Measurements from ENCODE around the gene TBC1D7. TPM values are rescaled to one million over a fixed set of nuclear protein-coding genes. Genes with fewer than 3 reads are reported as not detected.

The TBC1D7 gene
- total and polyA plus RNA-seq, 10 of the 15 experiments (the other 5 are each of a cell fraction or from before 2014, with no cell fraction given), result 20.1 to 65.9 (median 31.3) TPM

DNA sequence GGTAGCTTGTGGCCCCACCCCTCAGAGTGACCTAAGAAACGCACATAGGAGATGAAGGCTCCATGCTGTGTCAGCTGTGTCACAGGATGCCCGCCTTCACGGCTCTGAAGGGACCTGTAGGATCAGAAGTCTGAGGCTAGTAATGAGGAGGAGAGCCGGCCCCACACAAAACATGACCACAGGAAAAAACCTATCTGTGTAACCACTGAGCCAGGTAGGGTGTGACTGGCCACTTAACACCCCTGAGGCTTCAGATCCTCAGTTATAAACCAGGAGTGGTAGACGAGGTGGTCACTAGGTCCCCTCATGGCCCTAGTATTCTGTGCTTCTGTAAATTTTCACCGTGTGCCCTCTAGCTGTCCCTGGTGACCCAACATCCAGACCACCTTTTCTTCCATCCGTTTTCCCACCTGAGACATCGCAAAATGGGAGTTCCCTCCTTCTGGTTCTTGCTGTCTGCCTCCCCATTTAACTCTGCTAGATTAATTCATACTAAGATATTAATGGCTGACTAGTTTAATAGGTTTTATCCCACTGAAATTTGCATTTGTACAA, 52.8 kb downstream of the TBC1D7 start (continued):
- TF ChIP-seq BHLHE40 (IDR thresholded peaks at IDR 0.05; ENCODE audit: borderline replicate concordance in 1 of 2, low read depth in 2 of 2, low read length in 1 of 2) (0 out of 4 replicates have a peak, but pooled peaks of 1 of the 2 experiments have one; percentile 9), CREB1 (IDR thresholded peaks at IDR 0.05; ENCODE audit: low read depth) (peak; percentile 11; the same call in 1 of the 2 replicates), RUNX3 (IDR thresholded peaks at IDR 0.05; ENCODE audit: low read length) (peak; percentile 34), JUNB (IDR thresholded peaks at IDR 0.05) (no peak), ETV6 (conservative IDR thresholded peaks at IDR 0.05 in 1 of 2, IDR thresholded peaks at IDR 0.05 in 1 of 2; ENCODE audit: borderline replicate concordance in 1 of 2, low read depth in 1 of 2) (no peak), SIN3A (IDR thresholded peaks at IDR 0.05; ENCODE audit: low read depth, low read length) (0 out of 2 replicates have a peak, but pooled peaks have one; percentile 36), RBBP5 (conservative IDR thresholded peaks at IDR 0.05) (no peak), NBN (IDR thresholded peaks at IDR 0.05) (no peak), BMI1 (IDR thresholded peaks at IDR 0.05; ENCODE audit: borderline replicate concordance) (no peak)
- TF ChIP-seq, protein P1, sequence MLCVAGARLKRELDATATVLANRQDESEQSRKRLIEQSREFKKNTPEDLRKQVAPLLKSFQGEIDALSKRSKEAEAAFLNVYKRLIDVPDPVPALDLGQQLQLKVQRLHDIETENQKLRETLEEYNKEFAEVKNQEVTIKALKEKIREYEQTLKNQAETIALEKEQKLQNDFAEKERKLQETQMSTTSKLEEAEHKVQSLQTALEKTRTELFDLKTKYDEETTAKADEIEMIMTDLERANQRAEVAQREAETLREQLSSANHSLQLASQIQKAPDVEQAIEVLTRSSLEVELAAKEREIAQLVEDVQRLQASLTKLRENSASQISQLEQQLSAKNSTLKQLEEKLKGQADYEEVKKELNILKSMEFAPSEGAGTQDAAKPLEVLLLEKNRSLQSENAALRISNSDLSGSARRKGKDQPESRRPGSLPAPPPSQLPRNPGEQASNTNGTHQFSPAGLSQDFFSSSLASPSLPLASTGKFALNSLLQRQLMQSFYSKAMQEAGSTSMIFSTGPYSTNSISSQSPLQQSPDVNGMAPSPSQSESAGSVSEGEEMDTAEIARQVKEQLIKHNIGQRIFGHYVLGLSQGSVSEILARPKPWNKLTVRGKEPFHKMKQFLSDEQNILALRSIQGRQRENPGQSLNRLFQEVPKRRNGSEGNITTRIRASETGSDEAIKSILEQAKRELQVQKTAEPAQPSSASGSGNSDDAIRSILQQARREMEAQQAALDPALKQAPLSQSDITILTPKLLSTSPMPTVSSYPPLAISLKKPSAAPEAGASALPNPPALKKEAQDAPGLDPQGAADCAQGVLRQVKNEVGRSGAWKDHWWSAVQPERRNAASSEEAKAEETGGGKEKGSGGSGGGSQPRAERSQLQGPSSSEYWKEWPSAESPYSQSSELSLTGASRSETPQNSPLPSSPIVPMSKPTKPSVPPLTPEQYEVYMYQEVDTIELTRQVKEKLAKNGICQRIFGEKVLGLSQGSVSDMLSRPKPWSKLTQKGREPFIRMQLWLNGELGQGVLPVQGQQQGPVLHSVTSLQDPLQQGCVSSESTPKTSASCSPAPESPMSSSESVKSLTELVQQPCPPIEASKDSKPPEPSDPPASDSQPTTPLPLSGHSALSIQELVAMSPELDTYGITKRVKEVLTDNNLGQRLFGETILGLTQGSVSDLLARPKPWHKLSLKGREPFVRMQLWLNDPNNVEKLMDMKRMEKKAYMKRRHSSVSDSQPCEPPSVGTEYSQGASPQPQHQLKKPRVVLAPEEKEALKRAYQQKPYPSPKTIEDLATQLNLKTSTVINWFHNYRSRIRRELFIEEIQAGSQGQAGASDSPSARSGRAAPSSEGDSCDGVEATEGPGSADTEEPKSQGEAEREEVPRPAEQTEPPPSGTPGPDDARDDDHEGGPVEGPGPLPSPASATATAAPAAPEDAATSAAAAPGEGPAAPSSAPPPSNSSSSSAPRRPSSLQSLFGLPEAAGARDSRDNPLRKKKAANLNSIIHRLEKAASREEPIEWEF (IDR thresholded peaks at IDR 0.05; ENCODE audit: insufficient replicate concordance, low read depth, low read length), result no peak

Measured in GM12878 (cell line).